Panc1 (cell line): ENCODE data around the gene SRGAP2C. TPM values are rescaled to one million over a fixed set of nuclear protein-coding genes. Genes with fewer than 3 reads are reported as not detected.
"Not testable (repeated sequence)": the region's sequence is repeated elsewhere in the genome, so short reads cannot be mapped to it uniquely, and the experiment has no call there.

Experiments
- ATAC-seq: fragments of 200-7000 bp; cut with Tn5 transposase; 2 replicates; pipeline ENCODE4 v1.9.1; 2020; ENCODE audit warnings: mild to moderate bottlenecking, moderate library complexity
- Bru-seq: library from RNA; stranded (reverse); fragments of 400-500 nt; gene quantifications from one replicate; lab custom pipeline; 2021; lab: Mats Ljungman, UMichigan
- BruChase-seq, 2 experiments: library from RNA; stranded (reverse); fragments of 400-500 nt; gene quantifications; one replicate each; lab custom pipeline; 2021; lab: Mats Ljungman, UMichigan
- BruUV-seq: library from RNA; stranded (reverse); fragments of 400-500 nt; replicated peaks from 2 replicates; lab custom pipeline; 2021; lab: Mats Ljungman, UMichigan
- CTCF ChIA-PET: fragments of 300-600 bp; sonication (Branson Sonifier 250); formaldehyde crosslinking; loops from one replicate; lab custom pipeline; 2022; ENCODE audit warnings: antibody characterized with exemption; lab: Charles Lee
- POLR2A ChIA-PET: fragments of 300-600 bp; sonication (Branson Sonifier 250); formaldehyde crosslinking; loops from one replicate; lab custom pipeline; 2022; ENCODE audit warnings: antibody characterized with exemption; lab: Charles Lee
- DNase-seq: peaks from one replicate; pipeline ENCODE4 v3.0.0-alpha.2; 2010; ENCODE audit warnings: low read depth, low spot score
- H3K27ac ChIP-seq: 2 replicates; pipeline ENCODE4 v1.5.1; 2011; ENCODE audit warnings: mild to moderate bottlenecking, low read length, inconsistent platforms
- H3K27me3 ChIP-seq: fragments of 200-500 bp; sonication (Bioruptor generic); 2 replicates; pipeline ENCODE4 v1.6.0; 2014; ENCODE audit warnings: low read length, inconsistent platforms; ENCODE audit not compliant: control insufficient read depth, insufficient read depth
- H3K36me3 ChIP-seq: fragments of 200-500 bp; sonication (Bioruptor generic); 2 replicates; pipeline ENCODE4 v1.5.1; 2014; ENCODE audit warnings: inconsistent platforms, mild to moderate bottlenecking, low read length, moderate library complexity; ENCODE audit not compliant: control insufficient read depth, insufficient read depth
- H3K4me1 ChIP-seq: 2 replicates; pipeline ENCODE4 v1.5.1; 2011; ENCODE audit warnings: inconsistent platforms, mild to moderate bottlenecking, low read length, moderate library complexity; ENCODE audit not compliant: control insufficient read depth, insufficient read depth
- H3K4me3 ChIP-seq, 2 experiments: 2 replicates each; pipeline ENCODE4 v1.5.1; 2011 to 2012; ENCODE audit warnings: low read depth in 2 of 2, low read length in 2 of 2, mild to moderate bottlenecking in 2 of 2, inconsistent platforms in 1 of 2, moderate library complexity in 1 of 2
- H3K9me3 ChIP-seq: fragments of 200-500 bp; sonication (Bioruptor generic); 2 replicates; pipeline ENCODE4 v1.5.1; 2014; ENCODE audit warnings: low read depth, mild to moderate bottlenecking, inconsistent platforms, low read length, moderate library complexity; ENCODE audit not compliant: control insufficient read depth, insufficient read depth
- in situ Hi-C: cut with HindIII; loops from 2 replicates; pipeline ENCODE4 v1.10.0; 2016; ENCODE audit warnings: low sequenced_read_pairs, low pct_unique_long_range_greater_than_20kb
- intact Hi-C: fragments of 100-400 bp; cut with micrococcal nuclease; formaldehyde crosslinking; loops from one replicate; pipeline ENCODE4 v1.10.0; 2022; ENCODE audit not compliant: unreplicated experiment
- long read RNA-seq: library from polyadenylated mRNA; unstranded; transcript quantifications from one replicate; pipeline ENCODE4 v2.0.0, GENCODE V29; 2021; ENCODE audit not compliant: unreplicated experiment
- polyA plus RNA-seq: library from polyadenylated mRNA; unstranded; fragments of >200 nt; gene quantifications from one replicate; pipeline ENCODE4 v1.2.1, GENCODE V29; 2012; ENCODE audit warnings: missing spikeins; ENCODE audit not compliant: insufficient read length
- total RNA-seq: library from RNA; stranded (reverse); gene quantifications from one replicate; pipeline ENCODE4 v1.2.1, GENCODE V29; 2021; ENCODE audit not compliant: unreplicated experiment

Gene SRGAP2C
- total RNA-seq (50.5 TPM), Bru-seq, nascent RNA (percentile 84 among the genes with signal in this experiment), BruChase-seq, experiment 1, labeled RNA remaining after a 2-hour chase (percentile 72 among the genes with signal in this experiment), BruChase-seq, experiment 2, labeled RNA remaining after a 6-hour chase (percentile 74 among the genes with signal in this experiment)
- polyA plus RNA-seq: 20.2 TPM
- long read RNA-seq, full-length matches to known transcripts: 72 of 127 reads
- long read RNA-seq, partial matches to known transcripts: 17 of 127 reads
- long read RNA-seq, other reads (novel, unspliced or antisense): 38 of 127 reads

GRCh38 chr1:121184290-121185127 is at the start of gene SRGAP2C, which contains the start of gene FAM72B:
Gene SRGAP2C, plus strand, starts transcription at chr1:121184975. Its CDS starts 2,472 bp downstream, at chr1:121187447.
Gene FAM72B, minus strand, starts transcription at chr1:121184340. Its CDS starts 851 bp downstream, at chr1:121183489.
- H3K9me3 ChIP-seq, POLR2A ChIA-PET, CTCF ChIA-PET, H3K27me3 ChIP-seq, DNase-seq, in situ Hi-C loops, H3K4me1 ChIP-seq, intact Hi-C loops, H3K36me3 ChIP-seq, BruUV-seq: not testable (repeated sequence)
- Histone ChIP-seq H3K4me3 (peak within 1 kb of the TSS; percentile 45 to 58), H3K27ac (peak within 1 kb of the TSS; percentile 59)
- peak; percentile 91 for ATAC-seq

GRCh38 chr1:121140393-121140792 is 44.4 kb upstream of the SRGAP2C start:
- in situ Hi-C loops, H3K4me3 ChIP-seq, H3K4me1 ChIP-seq, POLR2A ChIA-PET, H3K9me3 ChIP-seq, DNase-seq, CTCF ChIA-PET, intact Hi-C loops, H3K36me3 ChIP-seq, ATAC-seq, BruUV-seq, H3K27me3 ChIP-seq, H3K27ac ChIP-seq: not testable (repeated sequence)

- POLR2A ChIA-PET, BruUV-seq, H3K9me3 ChIP-seq, H3K27ac ChIP-seq, H3K4me3 ChIP-seq, DNase-seq, H3K36me3 ChIP-seq, CTCF ChIA-PET, H3K4me1 ChIP-seq, H3K27me3 ChIP-seq, intact Hi-C loops, in situ Hi-C loops: not testable (repeated sequence)
- ATAC-seq: peak; percentile 87
These were observed 36.1 kb upstream of the SRGAP2C start for GRCh38 chr1:121148489-121149190.

- H3K27ac ChIP-seq, H3K9me3 ChIP-seq, H3K36me3 ChIP-seq, H3K4me1 ChIP-seq, in situ Hi-C loops, H3K4me3 ChIP-seq, intact Hi-C loops, H3K27me3 ChIP-seq, DNase-seq, ATAC-seq, POLR2A ChIA-PET, CTCF ChIA-PET, BruUV-seq: not testable (repeated sequence)
These were observed 33.5 kb upstream of the SRGAP2C start for GRCh38 chr1:121151294-121151693.

GRCh38 chr1:121152788-121153187 is 32.0 kb upstream of the SRGAP2C start:
- ATAC-seq, POLR2A ChIA-PET, in situ Hi-C loops, intact Hi-C loops, H3K36me3 ChIP-seq, DNase-seq, BruUV-seq, CTCF ChIA-PET, H3K4me3 ChIP-seq, H3K27me3 ChIP-seq, H3K4me1 ChIP-seq, H3K27ac ChIP-seq, H3K9me3 ChIP-seq: not testable (repeated sequence)

- H3K27me3 ChIP-seq, CTCF ChIA-PET, DNase-seq, H3K9me3 ChIP-seq, H3K27ac ChIP-seq, intact Hi-C loops, POLR2A ChIA-PET, in situ Hi-C loops, BruUV-seq, H3K4me3 ChIP-seq, H3K4me1 ChIP-seq, ATAC-seq, H3K36me3 ChIP-seq: not testable (repeated sequence)
These were observed 30.0 kb upstream of the SRGAP2C start for GRCh38 chr1:121154811-121155210.
